ENCODE measurements around the gene BTN2A1.

BTN2A1 gene

DNA sequence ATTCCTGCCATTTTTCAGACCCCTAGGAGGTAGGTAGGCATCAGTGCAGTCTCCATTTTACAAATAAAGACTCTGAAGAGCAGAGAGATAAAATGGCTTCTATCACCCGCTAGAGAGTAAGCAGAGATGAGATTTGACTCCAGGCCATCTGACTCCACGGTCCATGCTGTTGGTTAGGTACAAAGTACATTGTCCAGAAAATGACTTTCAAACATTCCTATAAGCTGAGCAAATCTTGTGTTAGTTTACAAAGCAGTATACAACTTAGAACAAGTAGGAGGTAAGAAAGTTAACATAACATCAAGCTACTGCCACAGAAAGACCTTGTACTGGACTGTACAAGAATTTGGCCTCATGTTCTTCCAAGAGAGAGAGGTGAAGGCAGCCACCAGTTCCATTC, 57.2 kb downstream of the BTN2A1 start:
- no peak overlapping the region for H3K4me3 ChIP-seq (ENCODE audit: low read length)
- H3K36me3 ChIP-seq (replicated peaks; ENCODE audit: low read depth, low read length), result no peaks in the 10 kb centered on the region
- no peaks in the 10 kb centered on the region for H4K20me1 ChIP-seq (ENCODE audit: insufficient read depth, low read length)
- H3K79me2 ChIP-seq (ENCODE audit: low read length), result no peaks in the 10 kb centered on the region
- no peak overlapping the region for H3K9ac ChIP-seq (ENCODE audit: low read length)
- H3K27me3 ChIP-seq (ENCODE audit: low read depth, low read length), result no peaks in the 10 kb centered on the region
- no peak overlapping the region for H2AFZ ChIP-seq (ENCODE audit: low read depth, low read length)
- no peak overlapping the region for H3K4me2 ChIP-seq (ENCODE audit: low read length)
- TF ChIP-seq EZH2phosphoT487 (IDR thresholded peaks at IDR 0.05; ENCODE audit: low read depth), result no peak
- no peak for TF ChIP-seq CTCF (IDR thresholded peaks at IDR 0.05; ENCODE audit: low read depth, low read length)
- no peak overlapping the region for H3K27ac ChIP-seq (ENCODE audit: low read length)
- peaks cover 1% of the 10 kb centered on the region for H3K4me1 ChIP-seq (ENCODE audit: low read length)
- no peaks in the 10 kb centered on the region for H3K9me3 ChIP-seq (ENCODE audit: insufficient read depth, low read length)

DNA sequence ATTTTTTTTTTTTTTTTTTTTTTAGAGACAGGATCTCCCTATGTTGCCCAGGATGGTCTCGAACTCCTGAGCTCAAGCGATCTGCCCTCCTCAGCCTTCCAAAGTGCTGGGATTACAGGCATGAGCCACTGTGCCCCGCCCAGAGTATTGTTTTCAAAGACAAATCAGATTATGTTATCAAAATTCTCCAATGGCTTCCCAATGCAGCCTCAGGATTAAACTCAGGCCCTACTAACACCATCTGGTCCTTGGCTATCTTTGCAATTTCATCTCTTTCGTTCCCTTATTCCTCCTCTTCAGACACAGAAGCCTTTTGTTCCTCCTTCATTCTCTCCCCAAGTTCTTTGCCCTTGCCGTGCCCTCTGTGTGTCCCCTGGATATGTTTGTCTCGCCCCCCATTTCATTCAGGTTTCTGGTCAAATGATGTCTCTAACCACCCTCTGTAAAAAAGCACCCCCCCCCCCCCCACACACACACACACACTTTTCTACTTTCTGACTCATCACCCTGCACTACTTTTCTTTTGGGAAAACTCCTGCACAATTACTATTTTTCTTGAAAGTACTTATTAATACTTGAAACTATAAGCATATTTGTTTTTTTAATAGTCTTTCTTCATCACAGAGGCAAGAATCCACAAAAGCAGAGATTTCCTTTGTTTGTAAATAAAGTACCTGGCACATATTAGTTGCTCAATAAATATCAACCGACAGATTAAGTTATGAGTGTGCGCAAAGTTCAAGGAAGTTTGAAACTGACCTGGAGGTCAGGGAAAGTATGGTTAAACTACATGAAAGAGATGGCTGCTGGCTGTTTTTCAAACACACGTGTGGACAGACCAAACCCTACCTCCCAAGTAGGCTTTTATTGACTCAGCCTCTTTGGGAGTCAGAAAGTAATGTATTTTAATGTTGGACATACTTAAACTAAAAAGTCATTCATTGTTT, 59.0 kb downstream of the BTN2A1 start:
- no peaks in the 10 kb centered on the region for H3K27me3 ChIP-seq (ENCODE audit: low read depth, low read length)
- H2AFZ ChIP-seq (ENCODE audit: low read depth, low read length), result no peak overlapping the region
- H3K4me2 ChIP-seq (ENCODE audit: low read length), result no peak overlapping the region
- no peak for TF ChIP-seq CTCF (IDR thresholded peaks at IDR 0.05; ENCODE audit: low read depth, low read length)
- TF ChIP-seq EZH2phosphoT487 (IDR thresholded peaks at IDR 0.05; ENCODE audit: low read depth), result no peak
- H3K9ac ChIP-seq (ENCODE audit: low read length), result no peak overlapping the region
- no peaks in the 10 kb centered on the region for H3K79me2 ChIP-seq (ENCODE audit: low read length)
- no peak overlapping the region for H3K4me3 ChIP-seq (ENCODE audit: low read length)
- H4K20me1 ChIP-seq (ENCODE audit: insufficient read depth, low read length), result no peaks in the 10 kb centered on the region
- H3K4me1 ChIP-seq (ENCODE audit: low read length), result peaks cover 7% of the 10 kb centered on the region
- no peak overlapping the region for H3K27ac ChIP-seq (ENCODE audit: low read length)
- no peaks in the 10 kb centered on the region for H3K36me3 ChIP-seq (replicated peaks; ENCODE audit: low read depth, low read length)
- no peaks in the 10 kb centered on the region for H3K9me3 ChIP-seq (ENCODE audit: insufficient read depth, low read length)
